ENCODE data around the gene IL12B.

GRCh38 chr5:159341145-159341544 lies 10.9 kb upstream of the IL12B start:
- TF ChIP-seq EZH2 (IDR thresholded peaks at IDR 0.05; ENCODE audit: insufficient read depth, low read length) (no peak), CTCF (IDR thresholded peaks at IDR 0.05; ENCODE audit: insufficient read depth, low read depth, low read length) (no peak)
